Epithelial cell of proximal tubule (primary cell): ENCODE measurements around the gene SUCLA2. TPM values are rescaled to one million over a fixed set of nuclear protein-coding genes. Genes with fewer than 3 reads are reported as not detected.
A peak's percentile ranks its signal among the peaks of the same experiment; 100 is the strongest.

Experiments used
- DNase-seq: peaks from one replicate; pipeline ENCODE4 v3.0.0-alpha.2; 2011; ENCODE audit warnings: low read depth
- H3K4me3 ChIP-seq: 2 replicates; pipeline ENCODE4 v1.5.1; 2011; ENCODE audit warnings: low read depth, mild to moderate bottlenecking, low read length
- CTCF ChIP-seq: conservative IDR thresholded peaks from 2 replicates; pipeline ENCODE4 v1.5.1; 2012; ENCODE audit warnings: low read depth, mild to moderate bottlenecking, low read length
- total RNA-seq: library from RNA; depleted of rRNA; stranded (reverse); fragments of >200 nt; gene quantifications from 2 replicates; pipeline ENCODE4 v1.2.3, GENCODE V29; 2015

The SUCLA2 gene
- total RNA-seq, 1 donor from 2014 or later = 24.3 TPM

GRCh38 chr13:47904891-47905290 is 96.2 kb downstream of the SUCLA2 start:
- H3K4me3 ChIP-seq = peak overlapping the region; percentile 65
- no peak for DNase-seq
- TF ChIP-seq CTCF = no peak

GRCh38 chr13:47904241-47904640 is 96.8 kb downstream of the SUCLA2 start:
- no peak for TF ChIP-seq CTCF
- peak overlapping the region; percentile 65 for H3K4me3 ChIP-seq
- peak; percentile 44 for DNase-seq

GRCh38 chr13:47903836-47904235 is 97.2 kb downstream of the SUCLA2 start:
- TF ChIP-seq CTCF = no peak
- H3K4me3 ChIP-seq = peak overlapping the region; percentile 65
- peak; percentile 27 for DNase-seq

- DNase-seq = no peak
- no peak overlapping the region for H3K4me3 ChIP-seq
- no peak for TF ChIP-seq CTCF
These were observed 99.6 kb downstream of the SUCLA2 start for GRCh38 chr13:47901441-47901840.

- H3K4me3 ChIP-seq = no peak overlapping the region
- TF ChIP-seq CTCF = no peak
- DNase-seq = no peak
These were observed 103.0 kb downstream of the SUCLA2 start for GRCh38 chr13:47898080-47898479.

- no peak for TF ChIP-seq CTCF
- no peak for DNase-seq
- H3K4me3 ChIP-seq = no peak overlapping the region
These were observed 103.5 kb downstream of the SUCLA2 start for GRCh38 chr13:47897411-47898050.

- no peak for TF ChIP-seq CTCF
- DNase-seq = no peak
- no peak overlapping the region for H3K4me3 ChIP-seq
These were observed 104.5 kb downstream of the SUCLA2 start for GRCh38 chr13:47896546-47896945.
